GM21423 (cell line): ENCODE data around the gene ENDOV.

Experiments used
- ATAC-seq: cut with Tn5 transposase; IDR thresholded peaks from one replicate; pipeline ENCODE4 v1.9.1; 2021; ENCODE audit warnings: mild to moderate bottlenecking, moderate library complexity; ENCODE audit not compliant: unreplicated experiment

Gene ENDOV

GRCh38 chr17:80447790-80448189, 32.8 kb downstream of the ENDOV start:
- no peak for ATAC-seq

GRCh38 chr17:80449194-80449929, 34.4 kb downstream of the ENDOV start:
- no peak for ATAC-seq

- no peak for ATAC-seq
These were observed 35.1 kb downstream of the ENDOV start for GRCh38 chr17:80449930-80450576.

- no peak for ATAC-seq
These were observed 36.3 kb downstream of the ENDOV start for GRCh38 chr17:80451104-80451775.

GRCh38 chr17:80452173-80452915, 37.4 kb downstream of the ENDOV start:
- no peak for ATAC-seq

GRCh38 chr17:80453126-80453997, 38.4 kb downstream of the ENDOV start:
- no peak for ATAC-seq

GRCh38 chr17:80453998-80454556, 39.1 kb downstream of the ENDOV start:
- ATAC-seq: no peak

GRCh38 chr17:80454557-80455335, 39.8 kb downstream of the ENDOV start:
- peak; percentile 84 for ATAC-seq

GRCh38 chr17:80455336-80455710, 40.4 kb downstream of the ENDOV start:
- ATAC-seq: no peak

- ATAC-seq: no peak
These were observed 40.8 kb downstream of the ENDOV start for GRCh38 chr17:80455784-80456183.

GRCh38 chr17:80456465-80457235, 41.7 kb downstream of the ENDOV start:
- ATAC-seq: no peak

GRCh38 chr17:80457236-80457856, 42.4 kb downstream of the ENDOV start:
- ATAC-seq: no peak

- ATAC-seq: no peak
These were observed 43.0 kb downstream of the ENDOV start for GRCh38 chr17:80458016-80458415.

GRCh38 chr17:80459234-80459633, 44.3 kb downstream of the ENDOV start:
- no peak for ATAC-seq

- ATAC-seq: no peak
These were observed 45.5 kb downstream of the ENDOV start for GRCh38 chr17:80460429-80460834.

- no peak for ATAC-seq
These were observed 46.7 kb downstream of the ENDOV start for GRCh38 chr17:80461528-80462160.

GRCh38 chr17:80463784-80464400, 48.9 kb downstream of the ENDOV start:
- no peak for ATAC-seq
